ENCODE measurements around the gene RNGTT.
"Not testable (repeated sequence)": the region's sequence is repeated elsewhere in the genome, so short reads cannot be mapped to it uniquely, and the experiment has no call there.

RNGTT gene

GRCh38 chr6:88741071-88741470, 222.3 kb downstream of the RNGTT start:
- no peak for DNase-seq (ENCODE audit: low read depth in 2 of 3, low spot score in 1 of 3)

GRCh38 chr6:88734544-88734943, 228.9 kb downstream of the RNGTT start:
- no peak for DNase-seq (ENCODE audit: low read depth in 2 of 3, low spot score in 1 of 3)

- DNase-seq (ENCODE audit: low read depth in 2 of 3, low spot score in 1 of 3) = no peak
Observed at GRCh38 chr6:88730611-88731011, 232.8 kb downstream of the RNGTT start.

GRCh38 chr6:88728756-88729155, 234.7 kb downstream of the RNGTT start:
- no peak for DNase-seq (ENCODE audit: low read depth in 2 of 3, low spot score in 1 of 3)

- not testable (repeated sequence) for DNase-seq (ENCODE audit: low read depth in 2 of 3, low spot score in 1 of 3)
Observed at GRCh38 chr6:88726409-88726808, 237.0 kb downstream of the RNGTT start.

- peak in 1 of 3 donors; percentile 26 for DNase-seq (ENCODE audit: low read depth in 2 of 3, low spot score in 1 of 3)
Observed at GRCh38 chr6:88725111-88725975, 238.1 kb downstream of the RNGTT start.

GRCh38 chr6:88722686-88723085, 240.7 kb downstream of the RNGTT start:
- no peak for DNase-seq (ENCODE audit: low read depth in 2 of 3, low spot score in 1 of 3)

- DNase-seq (ENCODE audit: low read depth in 2 of 3, low spot score in 1 of 3) = not testable (repeated sequence)
Observed at GRCh38 chr6:88716399-88716798, 247.0 kb downstream of the RNGTT start.

GRCh38 chr6:88712243-88712936, 251.0 kb downstream of the RNGTT start:
- no peak for DNase-seq (ENCODE audit: low read depth in 2 of 3, low spot score in 1 of 3)

- DNase-seq (ENCODE audit: low read depth in 2 of 3, low spot score in 1 of 3) = no peak
Observed at GRCh38 chr6:88709819-88710246, 253.6 kb downstream of the RNGTT start.

- no peak for DNase-seq (ENCODE audit: low read depth in 2 of 3, low spot score in 1 of 3)
Observed at GRCh38 chr6:88708197-88708744, 255.1 kb downstream of the RNGTT start.

- no peak for DNase-seq (ENCODE audit: low read depth in 2 of 3, low spot score in 1 of 3)
Observed at GRCh38 chr6:88705601-88706000, 257.8 kb downstream of the RNGTT start.

GRCh38 chr6:88704980-88705379, 258.4 kb downstream of the RNGTT start:
- DNase-seq (ENCODE audit: low read depth in 2 of 3, low spot score in 1 of 3) = no peak

GRCh38 chr6:88702956-88703556, 260.4 kb downstream of the RNGTT start:
- no peak for DNase-seq (ENCODE audit: low read depth in 2 of 3, low spot score in 1 of 3)

GRCh38 chr6:88698661-88699060, 264.8 kb downstream of the RNGTT start:
- no peak for DNase-seq (ENCODE audit: low read depth in 2 of 3, low spot score in 1 of 3)

GRCh38 chr6:88695937-88696336, 267.5 kb downstream of the RNGTT start:
- DNase-seq (ENCODE audit: low read depth in 2 of 3, low spot score in 1 of 3) = no peak

- no peak for DNase-seq (ENCODE audit: low read depth in 2 of 3, low spot score in 1 of 3)
Observed at GRCh38 chr6:88683734-88684133, 279.7 kb downstream of the RNGTT start.

GRCh38 chr6:88680654-88681053, 282.8 kb downstream of the RNGTT start:
- no peak for DNase-seq (ENCODE audit: low read depth in 2 of 3, low spot score in 1 of 3)

- no peak for DNase-seq (ENCODE audit: low read depth in 2 of 3, low spot score in 1 of 3)
Observed at GRCh38 chr6:88679841-88680240, 283.6 kb downstream of the RNGTT start.

- no peak for DNase-seq (ENCODE audit: low read depth in 2 of 3, low spot score in 1 of 3)
Observed at GRCh38 chr6:88677356-88677755, 286.1 kb downstream of the RNGTT start.

GRCh38 chr6:88671624-88672023, 291.8 kb downstream of the RNGTT start:
- no peak for DNase-seq (ENCODE audit: low read depth in 2 of 3, low spot score in 1 of 3)

- no peak for DNase-seq (ENCODE audit: low read depth in 2 of 3, low spot score in 1 of 3)
Observed at GRCh38 chr6:88670369-88670768, 293.0 kb downstream of the RNGTT start.

All from stimulated activated CD4-positive, alpha-beta T cell treated with anti-CD3 and anti-CD28 coated beads, Interleukin-12 subunit alpha, Interleukin-12 subunit beta, amount 100 ng/mL, for 48 hours (primary cell).